ENCODE measurements around the gene SYNGR1.

- TF ChIP-seq CTCF (IDR thresholded peaks at IDR 0.05; ENCODE audit: low read depth, low read length) (no peak), EZH2phosphoT487 (IDR thresholded peaks at IDR 0.05; ENCODE audit: low read depth) (no peak)
These were observed 11.1 kb downstream of the SYNGR1 start for GRCh38 chr22:39360674-39361413.

All from OCI-LY3 (cell line).